ENCODE results near the gene ZNF791.

- TF ChIP-seq CTCF (IDR thresholded peaks at IDR 0.05; ENCODE audit: insufficient read depth, low read length, poor library complexity, severe bottlenecking) (no peak), EZH2phosphoT487 (conservative IDR thresholded peaks at IDR 0.05; ENCODE audit: low read length) (no peak)
Measured at GRCh38 chr19:12574036-12574435, 36.7 kb upstream of the ZNF791 start.

All from SU-DHL-6 (cell line).